ENCODE measurements around the gene PRLR.
"Not testable (repeated sequence)": the region's sequence is repeated elsewhere in the genome, so short reads cannot be mapped to it uniquely, and the experiment has no call there.

The PRLR gene

GRCh38 chr5:35246411-35246810 is 16.1 kb upstream of the PRLR start:
- Histone ChIP-seq H3K9me3 (ENCODE audit: control insufficient read depth, insufficient read depth, low read length) (no peaks in the 10 kb centered on the region), H3K4me1 (ENCODE audit: control insufficient read depth, insufficient read depth, low read length) (peaks cover 6% of the 10 kb centered on the region), H3K4me3 (ENCODE audit: low read depth, low read length) (no peak overlapping the region), H3K27me3 (ENCODE audit: control insufficient read depth, insufficient read depth, low read length) (no peaks in the 10 kb centered on the region), H3K9ac (ENCODE audit: low read depth, low read length) (no peak overlapping the region), H3K36me3 (ENCODE audit: control insufficient read depth, insufficient read depth, low read length) (no peaks in the 10 kb centered on the region)

- H3K36me3 ChIP-seq (ENCODE audit: control insufficient read depth, insufficient read depth, low read length); H3K4me3 ChIP-seq (ENCODE audit: low read depth, low read length); H3K4me1 ChIP-seq (ENCODE audit: control insufficient read depth, insufficient read depth, low read length); H3K9me3 ChIP-seq (ENCODE audit: control insufficient read depth, insufficient read depth, low read length); H3K9ac ChIP-seq (ENCODE audit: low read depth, low read length); H3K27me3 ChIP-seq (ENCODE audit: control insufficient read depth, insufficient read depth, low read length): not testable (repeated sequence)
These were observed 15.1 kb upstream of the PRLR start for GRCh38 chr5:35245371-35245770.

GRCh38 chr5:35244171-35244570 is 13.9 kb upstream of the PRLR start:
- H3K4me3 ChIP-seq (ENCODE audit: low read depth, low read length), result no peak overlapping the region
- H3K9ac ChIP-seq (ENCODE audit: low read depth, low read length), result no peak overlapping the region
- H3K27me3 ChIP-seq (ENCODE audit: control insufficient read depth, insufficient read depth, low read length), result no peaks in the 10 kb centered on the region
- no peaks in the 10 kb centered on the region for H3K36me3 ChIP-seq (ENCODE audit: control insufficient read depth, insufficient read depth, low read length)
- H3K9me3 ChIP-seq (ENCODE audit: control insufficient read depth, insufficient read depth, low read length), result no peaks in the 10 kb centered on the region
- H3K4me1 ChIP-seq (ENCODE audit: control insufficient read depth, insufficient read depth, low read length), result peaks cover 6% of the 10 kb centered on the region

GRCh38 chr5:35242702-35243258 is 12.5 kb upstream of the PRLR start:
- Histone ChIP-seq H3K27me3 (ENCODE audit: control insufficient read depth, insufficient read depth, low read length) (no peaks in the 10 kb centered on the region), H3K4me3 (ENCODE audit: low read depth, low read length) (no peak overlapping the region), H3K9me3 (ENCODE audit: control insufficient read depth, insufficient read depth, low read length) (no peaks in the 10 kb centered on the region), H3K9ac (ENCODE audit: low read depth, low read length) (no peak overlapping the region), H3K4me1 (ENCODE audit: control insufficient read depth, insufficient read depth, low read length) (peaks cover 6% of the 10 kb centered on the region), H3K36me3 (ENCODE audit: control insufficient read depth, insufficient read depth, low read length) (no peaks in the 10 kb centered on the region)

GRCh38 chr5:35240892-35241291 is 10.6 kb upstream of the PRLR start:
- no peaks in the 10 kb centered on the region for H3K27me3 ChIP-seq (ENCODE audit: control insufficient read depth, insufficient read depth, low read length)
- H3K36me3 ChIP-seq (ENCODE audit: control insufficient read depth, insufficient read depth, low read length), result no peaks in the 10 kb centered on the region
- H3K9ac ChIP-seq (ENCODE audit: low read depth, low read length), result no peak overlapping the region
- no peaks in the 10 kb centered on the region for H3K4me1 ChIP-seq (ENCODE audit: control insufficient read depth, insufficient read depth, low read length)
- H3K9me3 ChIP-seq (ENCODE audit: control insufficient read depth, insufficient read depth, low read length), result no peaks in the 10 kb centered on the region
- no peak overlapping the region for H3K4me3 ChIP-seq (ENCODE audit: low read depth, low read length)

GRCh38 chr5:35239911-35240610 is 9.8 kb upstream of the PRLR start:
- H3K9me3 ChIP-seq (ENCODE audit: control insufficient read depth, insufficient read depth, low read length), result no peaks in the 10 kb centered on the region
- no peak overlapping the region for H3K9ac ChIP-seq (ENCODE audit: low read depth, low read length)
- H3K36me3 ChIP-seq (ENCODE audit: control insufficient read depth, insufficient read depth, low read length), result no peaks in the 10 kb centered on the region
- no peak overlapping the region for H3K4me3 ChIP-seq (ENCODE audit: low read depth, low read length)
- no peaks in the 10 kb centered on the region for H3K27me3 ChIP-seq (ENCODE audit: control insufficient read depth, insufficient read depth, low read length)
- no peaks in the 10 kb centered on the region for H3K4me1 ChIP-seq (ENCODE audit: control insufficient read depth, insufficient read depth, low read length)

- Histone ChIP-seq H3K36me3 (ENCODE audit: control insufficient read depth, insufficient read depth, low read length) (no peaks in the 10 kb centered on the region), H3K9me3 (ENCODE audit: control insufficient read depth, insufficient read depth, low read length) (no peaks in the 10 kb centered on the region), H3K9ac (ENCODE audit: low read depth, low read length) (no peak overlapping the region), H3K27me3 (ENCODE audit: control insufficient read depth, insufficient read depth, low read length) (no peaks in the 10 kb centered on the region), H3K4me1 (ENCODE audit: control insufficient read depth, insufficient read depth, low read length) (no peaks in the 10 kb centered on the region), H3K4me3 (ENCODE audit: low read depth, low read length) (no peak overlapping the region)
These were observed 9.2 kb upstream of the PRLR start for GRCh38 chr5:35239476-35239875.

- no peak overlapping the region for H3K4me3 ChIP-seq (ENCODE audit: low read depth, low read length)
- no peaks in the 10 kb centered on the region for H3K36me3 ChIP-seq (ENCODE audit: control insufficient read depth, insufficient read depth, low read length)
- no peaks in the 10 kb centered on the region for H3K9me3 ChIP-seq (ENCODE audit: control insufficient read depth, insufficient read depth, low read length)
- no peaks in the 10 kb centered on the region for H3K27me3 ChIP-seq (ENCODE audit: control insufficient read depth, insufficient read depth, low read length)
- H3K4me1 ChIP-seq (ENCODE audit: control insufficient read depth, insufficient read depth, low read length), result no peaks in the 10 kb centered on the region
- H3K9ac ChIP-seq (ENCODE audit: low read depth, low read length), result no peak overlapping the region
These were observed 7.5 kb upstream of the PRLR start for GRCh38 chr5:35237580-35238376.

- Histone ChIP-seq H3K4me1 (ENCODE audit: control insufficient read depth, insufficient read depth, low read length) (no peaks in the 10 kb centered on the region), H3K9ac (ENCODE audit: low read depth, low read length) (no peak overlapping the region), H3K9me3 (ENCODE audit: control insufficient read depth, insufficient read depth, low read length) (no peaks in the 10 kb centered on the region), H3K27me3 (ENCODE audit: control insufficient read depth, insufficient read depth, low read length) (no peaks in the 10 kb centered on the region), H3K36me3 (ENCODE audit: control insufficient read depth, insufficient read depth, low read length) (no peaks in the 10 kb centered on the region), H3K4me3 (ENCODE audit: low read depth, low read length) (no peak overlapping the region)
These were observed 6.5 kb upstream of the PRLR start for GRCh38 chr5:35236770-35237169.

- Histone ChIP-seq H3K9ac (ENCODE audit: low read depth, low read length) (no peak overlapping the region), H3K9me3 (ENCODE audit: control insufficient read depth, insufficient read depth, low read length) (no peaks in the 10 kb centered on the region), H3K4me3 (ENCODE audit: low read depth, low read length) (no peak overlapping the region), H3K27me3 (ENCODE audit: control insufficient read depth, insufficient read depth, low read length) (peaks cover 7% of the 10 kb centered on the region), H3K4me1 (ENCODE audit: control insufficient read depth, insufficient read depth, low read length) (no peaks in the 10 kb centered on the region), H3K36me3 (ENCODE audit: control insufficient read depth, insufficient read depth, low read length) (no peaks in the 10 kb centered on the region)
These were observed 3.3 kb upstream of the PRLR start for GRCh38 chr5:35233601-35234000.

GRCh38 chr5:35233121-35233520 is 2.8 kb upstream of the PRLR start:
- no peaks in the 10 kb centered on the region for H3K9me3 ChIP-seq (ENCODE audit: control insufficient read depth, insufficient read depth, low read length)
- no peak overlapping the region for H3K4me3 ChIP-seq (ENCODE audit: low read depth, low read length)
- peaks cover 7% of the 10 kb centered on the region for H3K27me3 ChIP-seq (ENCODE audit: control insufficient read depth, insufficient read depth, low read length)
- H3K36me3 ChIP-seq (ENCODE audit: control insufficient read depth, insufficient read depth, low read length), result no peaks in the 10 kb centered on the region
- no peaks in the 10 kb centered on the region for H3K4me1 ChIP-seq (ENCODE audit: control insufficient read depth, insufficient read depth, low read length)
- H3K9ac ChIP-seq (ENCODE audit: low read depth, low read length), result no peak overlapping the region

- H3K4me1 ChIP-seq (ENCODE audit: control insufficient read depth, insufficient read depth, low read length), result no peaks in the 10 kb centered on the region
- H3K9ac ChIP-seq (ENCODE audit: low read depth, low read length), result no peak overlapping the region
- H3K9me3 ChIP-seq (ENCODE audit: control insufficient read depth, insufficient read depth, low read length), result no peaks in the 10 kb centered on the region
- no peak overlapping the region for H3K4me3 ChIP-seq (ENCODE audit: low read depth, low read length)
- H3K27me3 ChIP-seq (ENCODE audit: control insufficient read depth, insufficient read depth, low read length), result peaks cover 7% of the 10 kb centered on the region
- no peaks in the 10 kb centered on the region for H3K36me3 ChIP-seq (ENCODE audit: control insufficient read depth, insufficient read depth, low read length)
These were observed 1.8 kb upstream of the PRLR start for GRCh38 chr5:35232124-35232523.

Measured in iPS-15b (cell line).